Heart left ventricle (tissue), 13 donors: ENCODE results near the gene CXorf58.
"Not testable (repeated sequence)": the region's sequence is repeated elsewhere in the genome, so short reads cannot be mapped to it uniquely, and the experiment has no call there.

Source experiments
- POLR2A ChIP-seq, 2 donors: fragments of 450-650 bp; IDR thresholded peaks; one replicate each; pipeline ENCODE4 v1.6.1; 2017; ENCODE audit warnings: antibody characterized with exemption in 2 of 2, mild to moderate bottlenecking in 2 of 2, moderate library complexity in 2 of 2
- TF ChIP-seq, protein P1 (sequence below), 12 donors: fragments of 200-600 bp; sonication (generic) in 4 of 12; IDR thresholded peaks; one replicate each; pipeline versions ENCODE4 v1.5.0 to v1.8.0; 2018 to 2022; ENCODE audit warnings: antibody characterized with exemption in 12 of 12, mild to moderate bottlenecking in 5 of 12
- donor health status: ischemic (EF 13 %, LVEDD 7.1; RV severe dilation, severe dysfunction).
- donor health status: DM: no; HTN: yes; CAD: no.
- donor health status: DM: no; HTN: no; CAD: no.
- donor health status: ischemic (EF 25% LVEDD 6.9; RV normal size, moderate dysfunction).
- donor health status: ischemic (EF 25% LVEDD 5.7; RV mildly dilated, moderate dysfunction).
- donor health status: ischemic (EF 35%, LVEDD 5.7; RV mildly dilated, moderate dysfunction).
- donor health status: nonischemic (EF 11% LVEDD 7.7; RV severe dilation, severe dysfunction).
- donor health status: DM: yes; HTN: yes; CAD: no.
- donor health status: PGD.
- donor health status: ischemic (EF 29% LVEDD 5.4; RV normal size, mild dysfunction).
- donor health status: nonischemic (EF 23%, LVEDD 6.1; RV moderate dilation, normal function).

DNA sequence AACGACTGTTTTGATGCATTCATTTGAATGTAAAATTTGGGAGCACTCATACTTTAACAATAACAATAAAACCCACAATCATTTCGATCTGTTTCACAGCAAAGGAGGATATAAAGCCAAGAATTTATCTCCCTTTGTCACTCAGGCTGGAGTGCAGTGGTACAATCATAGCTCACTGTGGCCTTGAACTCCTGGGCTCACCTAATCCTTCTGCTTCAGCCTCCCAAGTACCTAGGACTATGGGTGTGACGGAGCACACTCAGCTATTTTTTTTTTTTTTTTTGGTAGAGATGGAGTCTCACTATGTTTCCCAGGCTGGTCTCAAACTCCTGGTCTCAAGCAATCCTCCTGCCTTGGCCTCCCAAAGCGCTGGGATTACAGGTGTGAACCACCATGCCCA lies 11.3 kb upstream of the CXorf58 start:
- TF ChIP-seq, protein P1, sequence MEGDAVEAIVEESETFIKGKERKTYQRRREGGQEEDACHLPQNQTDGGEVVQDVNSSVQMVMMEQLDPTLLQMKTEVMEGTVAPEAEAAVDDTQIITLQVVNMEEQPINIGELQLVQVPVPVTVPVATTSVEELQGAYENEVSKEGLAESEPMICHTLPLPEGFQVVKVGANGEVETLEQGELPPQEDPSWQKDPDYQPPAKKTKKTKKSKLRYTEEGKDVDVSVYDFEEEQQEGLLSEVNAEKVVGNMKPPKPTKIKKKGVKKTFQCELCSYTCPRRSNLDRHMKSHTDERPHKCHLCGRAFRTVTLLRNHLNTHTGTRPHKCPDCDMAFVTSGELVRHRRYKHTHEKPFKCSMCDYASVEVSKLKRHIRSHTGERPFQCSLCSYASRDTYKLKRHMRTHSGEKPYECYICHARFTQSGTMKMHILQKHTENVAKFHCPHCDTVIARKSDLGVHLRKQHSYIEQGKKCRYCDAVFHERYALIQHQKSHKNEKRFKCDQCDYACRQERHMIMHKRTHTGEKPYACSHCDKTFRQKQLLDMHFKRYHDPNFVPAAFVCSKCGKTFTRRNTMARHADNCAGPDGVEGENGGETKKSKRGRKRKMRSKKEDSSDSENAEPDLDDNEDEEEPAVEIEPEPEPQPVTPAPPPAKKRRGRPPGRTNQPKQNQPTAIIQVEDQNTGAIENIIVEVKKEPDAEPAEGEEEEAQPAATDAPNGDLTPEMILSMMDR (IDR thresholded peaks at IDR 0.05), result not testable (repeated sequence)
- not testable (repeated sequence) for TF ChIP-seq POLR2A (IDR thresholded peaks at IDR 0.05)
